Measurements from ENCODE around the gene MYL6B.

Gene MYL6B

DNA sequence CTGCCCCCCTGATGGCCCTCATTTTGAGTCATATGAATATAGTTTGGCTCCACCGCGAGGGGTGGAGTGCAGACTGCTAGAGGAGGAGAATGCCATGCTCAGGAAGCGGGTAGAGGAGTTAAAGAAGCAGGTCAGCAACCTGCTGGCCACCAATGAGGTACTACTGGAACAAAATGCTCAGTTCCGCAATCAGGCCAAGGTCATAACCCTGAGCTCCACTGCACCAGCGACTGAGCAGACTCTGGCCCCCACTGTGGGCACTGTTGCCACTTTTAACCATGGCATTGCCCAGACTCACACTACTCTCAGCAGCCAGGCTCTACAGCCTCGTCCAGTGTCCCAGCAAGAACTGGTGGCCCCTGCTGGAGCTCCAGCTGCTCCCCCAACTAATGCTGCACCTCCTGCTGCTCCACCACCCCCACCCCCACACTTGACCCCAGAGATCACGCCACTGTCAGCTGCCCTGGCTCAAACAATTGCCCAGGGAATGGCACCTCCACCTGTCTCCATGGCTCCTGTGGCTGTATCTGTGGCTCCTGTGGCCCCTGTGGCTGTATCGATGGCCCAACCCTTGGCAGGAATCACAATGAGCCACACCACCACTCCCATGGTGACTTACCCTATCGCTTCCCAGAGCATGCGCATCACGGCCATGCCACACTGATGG, 31.1 kb upstream of the MYL6B start:
- no peak for DNase-seq

DNA sequence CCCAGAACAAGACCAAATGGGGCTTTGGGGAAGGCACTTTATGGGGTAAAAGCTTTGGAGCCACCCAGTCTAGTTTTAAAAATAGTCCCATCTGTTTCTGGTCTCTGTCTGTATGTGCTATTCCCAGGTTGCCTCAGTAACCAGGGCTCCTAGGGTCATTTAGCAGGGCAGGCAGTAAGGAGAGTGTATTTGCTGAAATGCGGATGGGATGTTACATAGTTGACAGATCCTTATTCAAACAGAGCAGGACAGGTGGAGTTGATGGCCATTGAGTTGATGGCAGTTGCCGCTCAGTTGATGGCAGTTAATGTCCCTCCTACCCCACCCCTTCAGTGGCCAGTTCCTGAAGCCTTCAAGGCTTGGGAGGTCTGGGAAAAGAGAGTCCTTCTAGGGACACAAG, 29.8 kb upstream of the MYL6B start:
- DNase-seq: no peak

DNA sequence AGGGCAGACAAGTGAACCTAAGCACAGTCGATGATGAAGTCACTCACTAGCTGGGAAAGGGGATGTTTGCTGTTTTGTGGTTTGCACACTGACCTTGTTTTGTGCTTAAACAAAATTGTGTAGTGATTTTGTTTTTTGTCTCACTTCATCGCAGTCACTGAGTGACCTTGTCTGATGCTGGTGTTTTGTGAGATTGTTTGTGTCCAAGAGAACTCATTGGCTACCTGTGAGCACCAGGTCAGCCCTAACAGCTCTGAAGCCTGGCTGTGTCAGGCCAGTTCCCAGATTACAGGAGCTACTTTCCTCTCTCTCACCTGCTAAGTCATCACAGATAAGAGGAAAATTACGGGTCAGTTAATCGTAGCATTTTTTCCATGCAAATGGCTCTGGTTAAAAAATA, 28.3 kb upstream of the MYL6B start:
- DNase-seq: no peak

DNA sequence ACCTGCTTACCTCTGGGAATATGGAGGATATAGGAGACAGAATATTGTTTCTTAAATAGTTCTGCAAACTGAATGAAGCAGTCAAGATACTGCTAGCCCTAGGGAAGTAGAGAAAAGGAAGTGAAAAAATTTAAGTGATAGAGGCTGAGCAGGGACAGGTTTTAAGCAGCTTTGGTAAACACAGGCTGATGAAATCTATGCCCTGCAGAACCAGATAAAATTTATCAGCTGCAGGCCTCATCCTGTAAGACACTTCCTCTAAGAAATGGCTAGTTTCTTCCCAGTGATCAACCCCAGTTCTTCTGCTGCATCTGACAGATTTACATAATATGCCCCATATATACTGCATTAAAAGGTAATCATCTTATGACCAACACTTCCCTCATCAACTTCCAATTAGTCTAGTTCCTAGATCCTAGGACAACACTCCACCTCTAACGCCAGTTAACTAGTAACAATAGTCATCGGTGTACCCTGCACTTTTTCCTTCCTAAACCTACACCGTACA, 25.6 kb upstream of the MYL6B start:
- DNase-seq: no peak

DNA sequence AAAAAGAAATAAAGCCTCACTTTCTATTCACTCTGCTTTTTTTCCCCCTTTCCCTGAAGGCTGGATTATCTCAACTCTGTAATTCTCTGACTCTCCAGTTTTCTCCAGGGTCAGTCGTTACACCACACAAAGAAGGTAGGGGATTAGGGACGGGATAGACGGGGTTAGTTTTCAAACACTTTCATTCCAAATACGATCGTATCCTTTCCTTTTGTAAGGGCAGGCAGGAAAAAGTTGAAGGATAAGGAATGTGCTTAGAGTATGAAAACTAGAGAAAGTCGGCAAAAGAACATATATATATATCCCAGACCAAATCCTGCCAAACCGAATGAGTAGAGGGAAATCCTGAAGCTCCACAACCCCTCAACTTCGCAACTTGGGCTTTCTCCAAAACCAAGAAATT, 24.9 kb upstream of the MYL6B start:
- DNase-seq: no peak

DNA sequence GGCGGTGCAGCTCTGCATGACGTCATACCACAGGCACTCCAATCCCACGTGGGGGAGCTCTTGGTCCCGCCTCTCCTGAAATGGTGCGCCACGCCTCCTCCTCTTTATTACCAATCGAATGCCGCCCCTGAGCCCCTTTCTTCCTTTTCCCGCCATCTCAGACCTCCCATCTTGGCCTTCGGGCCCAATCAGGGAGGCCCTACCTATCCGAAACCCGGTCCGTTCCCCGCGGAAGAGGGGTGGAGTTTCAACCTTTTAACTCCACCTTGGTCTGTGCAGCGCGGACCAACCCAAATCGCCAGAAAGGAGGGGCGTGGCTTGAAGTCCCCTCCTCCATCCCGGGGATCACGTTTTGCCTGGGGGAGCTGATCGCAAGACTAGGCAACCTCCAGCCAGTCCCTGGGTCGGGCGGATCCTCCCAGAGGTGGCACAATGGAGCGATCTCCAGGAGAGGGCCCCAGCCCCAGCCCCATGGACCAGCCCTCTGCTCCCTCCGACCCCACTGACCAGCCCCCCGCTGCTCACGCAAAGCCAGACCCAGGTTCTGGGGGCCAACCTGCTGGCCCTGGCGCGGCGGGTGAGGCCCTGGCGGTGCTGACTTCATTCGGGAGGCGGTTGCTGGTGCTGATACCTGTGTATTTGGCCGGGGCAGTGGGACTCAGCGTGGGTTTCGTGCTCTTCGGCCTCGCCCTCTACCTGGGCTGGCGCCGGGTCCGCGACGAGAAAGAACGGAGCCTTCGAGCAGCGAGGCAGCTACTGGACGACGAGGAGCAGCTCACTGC, 24.3 kb upstream of the MYL6B start, which contains the start of gene ESYT1:
Gene ESYT1 (plus strand): TSS at position 380 of the 782 bp plus-strand sequence. CDS start 53 bp downstream, at position 433.
- DNase-seq: peak; percentile 71 to 98 (median 94)

DNA sequence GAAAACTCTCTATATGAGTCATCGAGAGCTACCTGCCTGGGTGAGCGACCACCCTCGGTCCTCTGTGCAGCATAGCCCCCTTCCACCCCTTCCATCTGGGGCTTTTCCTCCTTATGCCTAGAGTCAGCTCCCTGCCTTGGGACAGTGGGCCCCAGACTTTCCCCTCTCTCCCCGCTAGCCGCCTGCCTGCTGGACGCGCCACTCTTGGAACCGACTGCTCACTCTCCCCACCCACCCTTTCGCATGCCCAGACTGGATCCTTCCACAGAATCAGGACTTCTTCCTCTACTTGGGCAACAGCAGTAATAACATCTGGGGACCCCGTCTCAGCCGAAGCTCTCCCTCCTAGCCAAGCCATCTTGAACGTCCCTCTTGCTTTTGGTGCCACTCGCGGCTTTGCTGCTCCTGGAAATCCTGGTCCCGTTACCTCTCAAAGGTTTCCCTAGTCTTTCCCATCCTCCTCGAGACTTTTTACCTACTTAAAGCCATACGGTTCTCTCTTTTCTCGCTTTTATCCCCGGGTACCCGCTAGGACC, 23.6 kb upstream of the MYL6B start:
- peak in 12 of 56 donors; percentile 12 to 49 (median 30) for DNase-seq

DNA sequence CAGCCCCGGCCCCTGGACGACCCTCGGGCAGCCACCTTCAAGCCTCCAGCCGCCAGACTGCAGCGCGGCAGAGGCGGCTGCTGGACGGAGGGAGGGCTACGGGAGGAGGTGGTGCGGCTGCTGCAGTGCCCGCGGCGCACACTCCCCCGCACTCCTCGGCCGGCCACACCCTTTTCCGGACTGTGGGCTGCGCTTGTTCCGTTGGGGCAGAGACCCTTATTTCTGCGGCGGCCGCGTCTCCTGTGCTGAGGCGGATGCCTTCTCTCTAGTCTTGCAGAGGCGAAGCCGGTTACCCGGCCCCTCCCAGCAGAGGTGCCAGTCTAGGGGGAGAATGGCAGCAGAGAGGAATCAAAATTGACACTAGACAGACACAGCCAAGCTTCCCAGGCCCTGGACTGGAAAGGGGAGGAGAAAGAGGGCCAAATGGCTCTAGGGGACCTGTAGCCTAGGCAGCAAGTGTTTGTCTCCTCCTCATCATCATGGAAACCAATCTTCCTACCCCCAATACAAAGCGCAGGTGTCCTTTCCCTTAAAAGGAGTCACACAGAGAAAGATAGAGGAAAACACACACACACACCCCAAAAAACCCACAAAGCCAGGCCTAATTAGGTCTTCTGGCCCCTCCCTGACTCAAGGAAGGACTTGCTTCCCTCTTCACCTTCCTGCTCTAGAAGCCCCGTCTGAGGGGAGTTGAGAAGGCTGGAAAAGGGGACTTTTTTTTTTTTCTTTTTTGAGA, 23.0 kb upstream of the MYL6B start:
- DNase-seq: peak in 15 of 56 donors; percentile 8 to 49 (median 25)

DNA sequence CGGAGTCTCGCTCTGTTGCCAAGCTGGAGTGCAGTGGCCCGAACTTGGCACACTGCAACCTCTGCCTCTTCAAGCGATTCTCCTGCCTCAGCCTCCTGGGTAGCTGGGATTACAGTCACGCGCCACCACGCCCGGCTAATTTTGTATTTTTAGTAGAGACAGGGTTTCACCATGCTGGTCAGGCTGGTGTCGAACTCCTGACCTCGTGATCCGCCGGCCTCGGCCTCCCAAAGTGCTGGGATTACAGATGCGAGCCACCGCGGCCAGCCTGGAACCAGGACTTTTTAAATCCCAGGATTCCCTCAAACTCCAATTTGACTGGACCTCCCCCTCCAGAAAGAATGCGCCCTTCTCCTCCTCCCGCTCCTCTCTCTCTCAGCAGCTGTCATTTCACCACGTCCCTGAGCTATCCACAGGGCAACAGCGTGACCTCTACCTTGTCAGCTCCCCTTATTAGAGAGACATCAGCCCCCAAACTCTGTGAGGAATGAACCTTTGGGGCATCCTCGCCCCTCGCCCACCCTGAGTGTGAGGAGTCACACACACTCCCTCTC, 22.4 kb upstream of the MYL6B start:
- no peak for DNase-seq

DNA sequence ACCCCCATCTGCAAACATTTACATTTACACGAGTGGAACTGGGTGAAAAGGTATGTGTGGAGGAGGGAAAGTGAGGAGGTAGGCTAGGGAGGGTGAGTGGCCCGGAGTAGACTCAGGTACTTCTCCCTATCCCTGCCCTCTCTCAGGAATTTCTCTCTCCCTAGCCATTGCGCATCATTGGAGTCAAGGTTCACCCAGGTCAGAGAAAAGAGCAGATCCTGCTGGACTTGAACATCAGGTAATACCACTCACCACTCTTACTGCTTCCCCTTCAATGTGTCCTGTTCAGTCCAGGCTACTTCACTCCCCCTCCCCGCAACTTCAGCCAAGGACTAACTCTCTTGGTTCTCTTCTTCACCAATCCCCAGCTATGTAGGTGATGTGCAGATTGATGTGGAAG, 21.5 kb upstream of the MYL6B start:
- no peak for DNase-seq

DNA sequence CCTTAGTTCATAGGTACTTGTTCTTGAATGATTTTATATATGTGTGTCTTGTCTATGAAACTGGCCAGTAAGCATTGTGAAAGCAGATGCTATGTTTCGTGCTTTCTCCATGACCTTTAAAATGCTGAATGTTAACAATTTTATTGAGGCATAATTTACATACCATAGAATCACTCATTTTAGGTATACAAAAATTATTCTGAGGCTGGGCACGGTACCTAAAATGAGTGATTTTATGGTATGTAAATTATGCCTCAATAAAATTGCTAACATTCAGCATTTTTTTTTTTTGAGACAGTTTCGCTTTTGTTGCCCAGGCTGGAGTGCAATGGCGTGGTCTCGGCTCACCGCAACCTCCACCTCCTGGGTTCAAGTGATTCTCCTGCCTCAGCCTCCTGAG, 17.5 kb upstream of the MYL6B start:
- no peak for DNase-seq

DNA sequence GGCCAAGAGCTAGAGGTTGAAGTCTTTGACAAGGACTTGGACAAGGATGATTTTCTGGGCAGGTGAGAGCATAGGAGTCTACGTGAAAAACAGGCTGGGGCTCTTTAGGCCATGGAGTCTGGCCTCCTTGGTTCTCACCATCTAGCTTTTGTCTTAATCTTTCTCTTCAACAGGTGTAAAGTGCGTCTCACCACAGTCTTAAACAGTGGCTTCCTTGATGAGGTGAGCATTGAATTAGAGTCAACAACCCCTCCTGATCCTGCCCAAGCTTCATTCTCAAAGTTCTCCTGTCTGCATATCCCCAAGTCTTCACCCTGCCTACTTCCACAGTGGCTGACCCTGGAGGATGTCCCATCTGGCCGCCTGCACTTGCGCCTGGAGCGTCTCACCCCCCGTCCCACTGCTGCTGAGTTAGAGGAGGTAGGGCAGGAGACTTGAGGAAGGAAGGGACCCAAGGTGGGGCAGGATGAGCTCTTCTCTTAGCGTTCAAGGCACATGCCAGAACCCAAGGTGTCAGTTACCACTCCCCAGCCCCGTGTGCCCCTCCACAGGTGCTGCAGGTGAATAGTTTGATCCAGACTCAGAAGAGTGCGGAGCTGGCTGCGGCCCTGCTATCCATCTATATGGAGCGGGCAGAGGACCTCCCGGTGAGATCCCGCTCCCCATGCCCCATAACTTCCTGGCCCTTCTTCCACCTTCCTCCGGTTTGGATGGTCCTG, 14.4 kb upstream of the MYL6B start:
- no peak for DNase-seq

DNA sequence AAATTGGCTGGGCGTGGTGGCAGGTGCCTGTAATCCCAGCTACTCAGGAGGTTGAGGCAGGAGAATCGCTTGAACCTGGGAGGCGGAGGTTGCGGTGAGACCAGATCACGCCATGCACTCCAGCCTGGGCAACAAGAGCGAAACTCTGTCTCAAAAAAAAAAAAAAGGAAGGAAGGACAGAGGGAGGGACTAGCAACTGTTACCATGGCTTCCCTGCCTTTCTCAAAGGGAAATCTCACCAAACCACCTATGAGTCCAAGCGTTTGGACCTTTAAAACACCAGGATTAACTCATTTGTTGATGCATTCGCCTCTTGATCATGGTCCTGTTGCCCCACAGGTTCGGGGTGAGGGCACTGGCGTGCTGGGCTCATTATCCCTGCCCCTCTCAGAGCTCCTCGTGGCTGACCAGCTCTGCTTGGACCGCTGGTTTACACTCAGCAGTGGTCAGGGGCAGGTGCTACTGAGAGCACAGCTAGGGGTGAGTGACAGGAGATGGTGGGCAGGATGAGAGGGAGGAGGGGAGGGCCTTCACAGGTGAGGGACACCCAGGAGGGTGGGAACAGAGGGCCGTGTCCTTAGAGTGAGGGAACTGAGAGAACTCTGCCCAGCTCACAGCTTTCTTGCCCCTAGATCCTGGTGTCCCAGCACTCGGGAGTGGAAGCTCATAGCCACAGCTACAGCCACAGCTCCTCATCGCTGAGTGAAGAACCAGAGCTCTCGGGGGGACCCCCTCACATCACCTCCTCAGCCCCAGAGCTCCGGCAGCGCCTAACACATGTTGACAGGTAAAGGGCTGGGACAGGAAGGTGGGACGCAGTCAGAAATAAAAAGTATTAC, 10.2 kb upstream of the MYL6B start:
- DNase-seq: no peak

DNA sequence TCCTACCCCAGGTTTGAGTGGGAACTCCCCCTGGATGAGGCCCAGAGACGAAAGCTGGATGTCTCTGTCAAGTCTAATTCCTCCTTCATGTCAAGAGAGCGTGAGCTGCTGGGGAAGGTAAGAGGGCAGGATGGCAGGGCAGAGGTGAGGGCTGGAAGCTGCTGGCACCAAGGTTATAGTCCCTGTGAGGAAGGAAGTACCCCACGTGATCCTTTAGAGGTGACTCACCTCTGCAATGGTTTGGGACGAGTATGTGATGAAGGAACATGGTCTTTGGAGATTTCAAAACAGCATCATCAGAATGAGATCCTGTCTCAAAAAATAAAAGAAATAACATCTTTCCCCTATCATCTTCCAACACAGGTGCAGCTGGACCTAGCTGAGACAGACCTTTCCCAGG, 9.2 kb upstream of the MYL6B start:
- no peak for DNase-seq

DNA sequence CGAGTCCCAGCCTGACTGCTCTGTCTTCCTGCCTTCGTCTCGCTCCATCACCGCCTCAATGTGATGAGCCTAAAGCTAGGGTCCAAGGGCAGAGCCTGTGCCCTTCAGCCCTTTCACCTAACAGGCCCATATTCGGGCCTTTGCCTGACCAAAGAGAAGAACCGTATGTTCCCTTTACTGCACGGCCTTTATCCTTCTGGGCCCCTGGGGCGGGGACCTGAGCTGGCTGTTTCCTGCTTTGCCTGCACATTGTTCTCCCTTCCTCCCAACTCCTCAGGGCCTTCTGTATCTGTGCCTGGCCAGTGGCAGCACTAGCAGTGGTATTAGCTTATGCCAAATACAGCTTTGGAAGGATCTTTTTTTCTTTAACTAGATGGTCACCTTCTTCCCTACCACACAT, 8.5 kb upstream of the MYL6B start:
- no peak for DNase-seq

DNA sequence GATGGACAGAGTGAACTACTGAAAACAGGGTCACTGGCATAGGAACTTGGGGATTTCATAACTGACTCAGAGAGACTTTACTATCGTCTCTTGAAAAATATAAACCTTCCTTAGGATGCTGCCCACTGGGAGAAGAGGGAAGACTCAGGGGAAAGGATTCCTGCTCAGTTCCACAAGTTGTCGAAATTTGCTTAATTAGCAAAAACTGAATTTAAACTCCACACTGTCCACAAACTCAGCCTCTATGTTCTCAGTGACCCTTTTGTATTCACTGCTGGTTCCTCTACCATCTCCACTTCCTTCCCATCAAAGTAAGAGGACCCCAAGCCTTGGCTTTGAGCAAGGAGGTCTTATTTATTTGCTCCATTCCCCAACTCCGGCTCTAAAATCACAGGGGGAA, 7.2 kb upstream of the MYL6B start:
- DNase-seq: no peak

DNA sequence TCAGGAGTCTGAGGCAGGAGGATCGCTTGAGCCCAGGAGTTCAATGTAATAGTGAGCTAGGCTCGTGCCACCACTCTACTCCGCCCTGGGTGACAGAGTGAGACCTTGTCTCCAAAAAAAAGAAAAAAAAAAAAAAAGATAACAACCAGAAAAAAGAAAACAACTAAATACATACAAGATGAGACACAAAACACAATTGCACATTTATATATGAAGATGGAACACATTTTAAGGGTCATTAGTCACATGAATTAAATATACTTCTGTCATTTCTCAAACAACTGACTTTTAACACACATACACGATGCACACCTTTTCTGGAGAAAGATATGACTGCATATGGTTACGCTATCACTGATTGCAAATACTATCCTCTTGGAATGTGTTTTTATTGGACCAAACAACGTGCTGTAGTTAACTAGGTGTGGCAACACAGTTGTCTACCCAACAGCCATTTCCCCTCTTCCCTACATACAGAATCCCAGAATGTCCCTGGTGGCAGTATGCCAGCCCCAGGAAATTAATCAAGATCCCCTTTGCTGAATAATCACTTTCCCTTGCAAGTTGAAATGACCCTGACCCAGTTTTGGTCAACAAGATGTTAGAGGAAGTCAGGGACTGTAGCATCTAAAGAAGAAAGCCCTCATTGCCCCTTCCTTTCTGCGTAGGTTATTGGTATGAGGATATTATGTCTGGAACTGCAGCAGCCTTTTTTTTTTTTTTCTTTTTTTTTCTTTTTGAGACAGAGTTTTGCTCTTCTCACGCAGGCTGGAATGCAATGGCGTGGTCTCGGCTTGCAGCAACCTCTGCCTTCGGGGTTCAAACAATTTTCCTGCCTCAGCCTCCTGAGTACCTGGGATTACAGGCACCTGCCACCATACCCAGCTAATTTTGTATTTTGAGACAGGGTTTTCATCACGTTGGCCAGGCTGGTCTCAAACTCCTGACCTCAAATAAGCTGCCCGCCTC, 5.6 kb upstream of the MYL6B start:
- no peak for DNase-seq

DNA sequence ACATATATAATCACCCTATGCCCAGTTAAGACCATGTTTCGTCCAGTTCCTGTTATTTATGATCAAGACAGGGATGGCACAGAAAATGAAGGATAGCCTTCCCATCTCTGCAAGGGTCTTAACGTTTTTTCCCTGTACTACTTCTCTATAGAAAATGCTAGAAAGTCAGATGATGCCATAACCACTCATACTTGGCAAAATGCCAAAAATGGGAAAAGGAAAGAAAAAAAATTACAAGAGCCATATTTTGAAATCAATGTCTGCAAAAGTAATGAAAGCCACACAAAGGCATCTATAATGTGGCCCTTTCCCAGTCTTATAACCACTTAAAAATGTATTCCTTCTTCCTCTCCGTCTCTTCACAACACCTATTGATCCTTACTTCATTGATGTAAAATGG, 1.8 kb upstream of the MYL6B start:
- no peak for DNase-seq
